GM23338 (cell line): ENCODE measurements around the gene NINJ2. TPM values are rescaled to one million over a fixed set of nuclear protein-coding genes. Genes with fewer than 3 reads are reported as not detected.

Experiments
- ATAC-seq: fragments of 200-7000 bp; cut with Tn5 transposase; 3 replicates; pipeline ENCODE4 v1.9.1; 2020
- DNase-seq: peaks from one replicate; pipeline ENCODE4 v3.0.0-alpha.2; 2015; ENCODE audit warnings: low spot score
- H2AFZ ChIP-seq: fragments of 200-600 bp; sonication (generic); 2 replicates; pipeline ENCODE4 v1.8.0; 2016; ENCODE audit warnings: antibody characterized with exemption, mild to moderate bottlenecking, moderate library complexity
- H3F3A ChIP-seq: fragments of 200-600 bp; sonication (generic); replicated peaks from 2 replicates; pipeline ENCODE4 v1.8.0; 2017; ENCODE audit warnings: antibody characterized with exemption, mixed run types, low read depth
- H3K27ac ChIP-seq: fragments of 200-600 bp; sonication (generic); 2 replicates; pipeline ENCODE4 v1.6.1; 2016; ENCODE audit warnings: low read depth
- H3K27me3 ChIP-seq: fragments of 200-600 bp; sonication (generic); 2 replicates; pipeline ENCODE4 v1.8.0; 2016; ENCODE audit warnings: mild to moderate bottlenecking, mixed run types, moderate library complexity; ENCODE audit not compliant: insufficient read depth
- H3K36me3 ChIP-seq: fragments of 200-600 bp; sonication (generic); 2 replicates; pipeline ENCODE4 v1.8.0; 2016; ENCODE audit warnings: mild to moderate bottlenecking; ENCODE audit not compliant: insufficient read depth
- H3K4me1 ChIP-seq: fragments of 200-600 bp; sonication (generic); 2 replicates; pipeline ENCODE4 v1.8.0; 2016; ENCODE audit warnings: mild to moderate bottlenecking, moderate library complexity; ENCODE audit not compliant: insufficient read depth
- H3K4me2 ChIP-seq: fragments of 200-600 bp; sonication (generic); 2 replicates; pipeline ENCODE4 v1.7.1; 2017; ENCODE audit warnings: mixed run types
- H3K4me3 ChIP-seq: fragments of 200-600 bp; sonication (generic); 2 replicates; pipeline ENCODE4 v1.6.1; 2016; ENCODE audit warnings: mixed run types
- H3K79me2 ChIP-seq: fragments of 200-600 bp; sonication (generic); replicated peaks from 2 replicates; pipeline ENCODE4 v1.8.0; 2017; ENCODE audit warnings: mild to moderate bottlenecking; ENCODE audit not compliant: insufficient read depth
- H3K9me2 ChIP-seq: fragments of 200-600 bp; sonication (generic); 2 replicates; pipeline ENCODE4 v1.8.0; 2017; ENCODE audit not compliant: insufficient read depth
- H4K20me1 ChIP-seq: fragments of 200-600 bp; sonication (generic); replicated peaks from 2 replicates; pipeline ENCODE4 v1.8.0; 2017; ENCODE audit warnings: mild to moderate bottlenecking; ENCODE audit not compliant: insufficient read depth
- H3K27ac Mint-ChIP-seq: 2 replicates; pipeline ENCODE4 v1.8.0; 2020; ENCODE audit warnings: inconsistent platforms, mild to moderate bottlenecking, moderate library complexity, mixed read lengths
- H3K27me3 Mint-ChIP-seq: 3 replicates; pipeline ENCODE4 v1.8.0; 2022; ENCODE audit warnings: low read depth, mild to moderate bottlenecking, moderate library complexity, mixed read lengths, inconsistent platforms; ENCODE audit not compliant: insufficient read depth, poor library complexity
- H3K36me3 Mint-ChIP-seq: 3 replicates; pipeline ENCODE4 v1.8.0; 2021; ENCODE audit warnings: low read depth, mild to moderate bottlenecking, inconsistent platforms, moderate library complexity, mixed read lengths
- H3K4me1 Mint-ChIP-seq: 3 replicates; pipeline ENCODE4 v1.8.0; 2020; ENCODE audit warnings: mild to moderate bottlenecking, inconsistent platforms, mixed read lengths
- H3K4me3 Mint-ChIP-seq: 3 replicates; pipeline ENCODE4 v1.8.0; 2021; ENCODE audit warnings: moderate library complexity, mild to moderate bottlenecking, inconsistent platforms, mixed read lengths
- H3K9me3 Mint-ChIP-seq: 3 replicates; pipeline ENCODE4 v1.8.0; 2020; ENCODE audit warnings: moderate library complexity, mild to moderate bottlenecking, inconsistent platforms, mixed read lengths
- EZH2 ChIP-seq: fragments of 200-600 bp; sonication (generic); IDR thresholded peaks from one replicate; pipeline ENCODE4 v1.8.0; 2017; ENCODE audit warnings: antibody characterized with exemption, mild to moderate bottlenecking, low read depth; ENCODE audit not compliant: unreplicated experiment
- JUNB ChIP-seq: IDR thresholded peaks from one replicate; pipeline ENCODE4 v1.6.1; 2016; ENCODE audit warnings: antibody characterized with exemption; ENCODE audit not compliant: unreplicated experiment
- NANOG ChIP-seq: IDR thresholded peaks from 2 replicates; pipeline ENCODE4 v1.6.1; 2016; ENCODE audit warnings: antibody characterized with exemption, borderline replicate concordance
- POLR2AphosphoS5 ChIP-seq: IDR thresholded peaks from 2 replicates; pipeline ENCODE4 v1.6.1; 2016; ENCODE audit warnings: antibody characterized with exemption, low read depth
- STAT1 ChIP-seq: IDR thresholded peaks from one replicate; pipeline ENCODE4 v1.6.1; 2016; ENCODE audit warnings: antibody characterized with exemption; ENCODE audit not compliant: unreplicated experiment
- ZNF114 ChIP-seq: fragments of 250-450 bp; sonication (Bioruptor Pico); IDR thresholded peaks from 2 replicates; pipeline ENCODE4 v1.5.0; 2020; ENCODE audit warnings: mild to moderate bottlenecking, moderate library complexity
- ZNF331 ChIP-seq: fragments of 250-450 bp; sonication (Bioruptor Pico); IDR thresholded peaks from 2 replicates; pipeline ENCODE4 v1.5.0; 2020; ENCODE audit warnings: low read depth, mild to moderate bottlenecking, moderate library complexity
- polyA plus RNA-seq: library from polyadenylated mRNA; unstranded; fragments of >200 nt; fragmentation: Nextera tagmentation; extraction: Ambion mirVana; gene quantifications from 2 replicates; pipeline ENCODE4 v1.2.1, GENCODE V29; 2016
- total RNA-seq: library from RNA; depleted of rRNA; stranded (reverse); fragments of >200 nt; shearing (Covaris generic); gene quantifications from 2 replicates; pipeline ENCODE4 v1.2.3, GENCODE V29; 2014
- TF ChIP-seq, protein P1 (sequence below): IDR thresholded peaks from one replicate; pipeline ENCODE4 v1.6.1; 2018; ENCODE audit warnings: antibody characterized with exemption; ENCODE audit not compliant: unreplicated experiment
- TF ChIP-seq, protein P2 (sequence below): fragments of 250-450 bp; sonication (Bioruptor Pico); IDR thresholded peaks from 2 replicates; pipeline ENCODE4 v1.5.0; 2020; ENCODE audit warnings: mild to moderate bottlenecking, moderate library complexity

NINJ2 gene
- total and polyA plus RNA-seq, 2 experiments from 2014 or later, result 0.94 to 2.6 TPM

DNA sequence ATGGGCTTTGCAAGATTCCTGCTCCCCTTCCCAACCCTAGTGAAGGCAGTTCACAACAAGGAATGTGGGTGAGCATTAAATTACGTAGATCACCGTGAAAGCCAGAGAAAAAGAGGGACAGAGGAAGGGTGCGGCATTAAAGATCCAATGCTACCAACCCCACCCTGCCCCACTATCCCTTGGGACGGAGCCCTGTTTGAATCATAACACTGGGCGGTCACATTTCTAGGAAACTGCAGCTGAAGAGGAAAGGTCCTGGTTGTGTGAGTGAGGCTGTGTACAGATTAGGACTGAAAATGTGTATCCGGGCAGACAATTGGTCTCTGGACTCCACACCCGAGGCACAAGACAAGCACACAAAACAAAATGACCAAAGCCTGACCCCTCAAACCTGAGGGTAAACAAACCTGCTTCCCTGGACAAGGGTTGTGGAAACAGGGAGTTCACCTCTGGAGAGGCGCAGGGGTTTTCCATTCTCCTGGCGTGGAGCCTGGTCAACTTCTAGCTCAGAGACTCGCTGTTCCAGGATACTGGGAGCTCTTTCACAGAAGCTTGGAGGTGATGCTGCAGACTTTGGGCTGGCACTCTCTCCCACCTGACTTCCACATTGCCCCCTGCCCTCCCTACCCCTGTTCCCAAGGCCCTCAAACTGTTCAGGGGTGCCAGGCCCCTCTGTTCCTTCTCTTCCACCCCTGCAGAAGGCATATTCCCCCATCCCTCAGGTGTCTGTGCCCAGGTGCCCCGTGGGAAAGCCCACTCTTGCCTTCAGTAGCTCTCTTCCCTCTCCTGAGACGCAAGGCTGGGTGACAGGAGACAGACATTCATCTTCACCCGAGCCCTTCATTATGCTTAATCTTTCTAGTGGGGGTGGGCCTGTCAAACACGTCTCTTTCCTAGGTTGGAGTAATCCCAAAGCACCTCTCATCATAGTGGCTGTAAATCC is 16.5 kb downstream of the NINJ2 start:
- no peak for ATAC-seq
- no peak overlapping the region for H3K4me3 Mint-ChIP-seq

DNA sequence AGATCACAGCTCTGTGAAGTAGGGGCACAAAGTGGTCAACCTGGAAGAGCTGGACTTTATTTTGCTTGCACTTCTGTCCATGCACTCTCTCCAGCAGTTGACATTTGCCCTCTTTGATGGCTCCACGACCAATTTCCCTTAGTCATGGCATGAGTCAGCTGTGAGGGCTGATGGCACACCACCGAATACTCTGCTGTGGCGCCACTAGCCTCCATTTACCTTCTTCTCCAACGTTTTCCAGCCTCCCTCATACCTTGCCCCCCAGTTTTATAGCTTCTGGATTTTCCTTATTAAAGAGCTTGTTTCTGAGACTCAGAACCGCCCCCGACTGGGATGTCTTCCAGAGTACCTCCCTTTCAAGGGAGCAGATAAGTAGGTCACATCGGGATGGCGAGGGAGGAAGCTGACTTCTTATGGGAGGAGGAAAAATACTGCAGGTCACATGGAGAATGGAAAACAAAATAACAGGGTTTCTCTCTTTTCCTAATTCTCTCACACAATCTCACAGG is 17.6 kb downstream of the NINJ2 start:
- no peaks in the 10 kb centered on the region for H3K79me2 ChIP-seq
- Mint-ChIP-seq H3K9me3 (no peaks in the 10 kb centered on the region), H3K36me3 (no peaks in the 10 kb centered on the region), H3K27ac (0 out of 2 replicates have a peak overlapping the region, but pooled peaks have one; percentile 53), H3K4me1 (peaks cover 11% of the 10 kb centered on the region; the same call in 2 of the 3 replicates), H3K27me3 (peaks cover 5% of the 10 kb centered on the region), H3K4me3 (no peak overlapping the region)
- H3K27me3 ChIP-seq, result no peaks in the 10 kb centered on the region
- no peaks in the 10 kb centered on the region for H3K9me2 ChIP-seq
- H3K36me3 ChIP-seq, result no peaks in the 10 kb centered on the region
- DNase-seq (no peak), ATAC-seq (no peak)
- H3K27ac ChIP-seq, result no peak overlapping the region
- H3F3A ChIP-seq, result peaks cover 7% of the 10 kb centered on the region; the same call in 1 of the 2 replicates
- no peak overlapping the region for H2AFZ ChIP-seq
- H3K4me2 ChIP-seq, result no peak overlapping the region
- no peaks in the 10 kb centered on the region for H4K20me1 ChIP-seq
- peaks cover 4% of the 10 kb centered on the region; the same call in 1 of the 2 replicates for H3K4me1 ChIP-seq
- TF ChIP-seq, protein P1, sequence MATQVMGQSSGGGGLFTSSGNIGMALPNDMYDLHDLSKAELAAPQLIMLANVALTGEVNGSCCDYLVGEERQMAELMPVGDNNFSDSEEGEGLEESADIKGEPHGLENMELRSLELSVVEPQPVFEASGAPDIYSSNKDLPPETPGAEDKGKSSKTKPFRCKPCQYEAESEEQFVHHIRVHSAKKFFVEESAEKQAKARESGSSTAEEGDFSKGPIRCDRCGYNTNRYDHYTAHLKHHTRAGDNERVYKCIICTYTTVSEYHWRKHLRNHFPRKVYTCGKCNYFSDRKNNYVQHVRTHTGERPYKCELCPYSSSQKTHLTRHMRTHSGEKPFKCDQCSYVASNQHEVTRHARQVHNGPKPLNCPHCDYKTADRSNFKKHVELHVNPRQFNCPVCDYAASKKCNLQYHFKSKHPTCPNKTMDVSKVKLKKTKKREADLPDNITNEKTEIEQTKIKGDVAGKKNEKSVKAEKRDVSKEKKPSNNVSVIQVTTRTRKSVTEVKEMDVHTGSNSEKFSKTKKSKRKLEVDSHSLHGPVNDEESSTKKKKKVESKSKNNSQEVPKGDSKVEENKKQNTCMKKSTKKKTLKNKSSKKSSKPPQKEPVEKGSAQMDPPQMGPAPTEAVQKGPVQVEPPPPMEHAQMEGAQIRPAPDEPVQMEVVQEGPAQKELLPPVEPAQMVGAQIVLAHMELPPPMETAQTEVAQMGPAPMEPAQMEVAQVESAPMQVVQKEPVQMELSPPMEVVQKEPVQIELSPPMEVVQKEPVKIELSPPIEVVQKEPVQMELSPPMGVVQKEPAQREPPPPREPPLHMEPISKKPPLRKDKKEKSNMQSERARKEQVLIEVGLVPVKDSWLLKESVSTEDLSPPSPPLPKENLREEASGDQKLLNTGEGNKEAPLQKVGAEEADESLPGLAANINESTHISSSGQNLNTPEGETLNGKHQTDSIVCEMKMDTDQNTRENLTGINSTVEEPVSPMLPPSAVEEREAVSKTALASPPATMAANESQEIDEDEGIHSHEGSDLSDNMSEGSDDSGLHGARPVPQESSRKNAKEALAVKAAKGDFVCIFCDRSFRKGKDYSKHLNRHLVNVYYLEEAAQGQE, result no peak
- no peak for TF ChIP-seq ZNF114 (CRISPR knock-in tag)
- no peak for TF ChIP-seq POLR2AphosphoS5
- TF ChIP-seq STAT1, result no peak
- no peak for TF ChIP-seq ZNF331 (CRISPR knock-in tag)
- TF ChIP-seq, protein P2, sequence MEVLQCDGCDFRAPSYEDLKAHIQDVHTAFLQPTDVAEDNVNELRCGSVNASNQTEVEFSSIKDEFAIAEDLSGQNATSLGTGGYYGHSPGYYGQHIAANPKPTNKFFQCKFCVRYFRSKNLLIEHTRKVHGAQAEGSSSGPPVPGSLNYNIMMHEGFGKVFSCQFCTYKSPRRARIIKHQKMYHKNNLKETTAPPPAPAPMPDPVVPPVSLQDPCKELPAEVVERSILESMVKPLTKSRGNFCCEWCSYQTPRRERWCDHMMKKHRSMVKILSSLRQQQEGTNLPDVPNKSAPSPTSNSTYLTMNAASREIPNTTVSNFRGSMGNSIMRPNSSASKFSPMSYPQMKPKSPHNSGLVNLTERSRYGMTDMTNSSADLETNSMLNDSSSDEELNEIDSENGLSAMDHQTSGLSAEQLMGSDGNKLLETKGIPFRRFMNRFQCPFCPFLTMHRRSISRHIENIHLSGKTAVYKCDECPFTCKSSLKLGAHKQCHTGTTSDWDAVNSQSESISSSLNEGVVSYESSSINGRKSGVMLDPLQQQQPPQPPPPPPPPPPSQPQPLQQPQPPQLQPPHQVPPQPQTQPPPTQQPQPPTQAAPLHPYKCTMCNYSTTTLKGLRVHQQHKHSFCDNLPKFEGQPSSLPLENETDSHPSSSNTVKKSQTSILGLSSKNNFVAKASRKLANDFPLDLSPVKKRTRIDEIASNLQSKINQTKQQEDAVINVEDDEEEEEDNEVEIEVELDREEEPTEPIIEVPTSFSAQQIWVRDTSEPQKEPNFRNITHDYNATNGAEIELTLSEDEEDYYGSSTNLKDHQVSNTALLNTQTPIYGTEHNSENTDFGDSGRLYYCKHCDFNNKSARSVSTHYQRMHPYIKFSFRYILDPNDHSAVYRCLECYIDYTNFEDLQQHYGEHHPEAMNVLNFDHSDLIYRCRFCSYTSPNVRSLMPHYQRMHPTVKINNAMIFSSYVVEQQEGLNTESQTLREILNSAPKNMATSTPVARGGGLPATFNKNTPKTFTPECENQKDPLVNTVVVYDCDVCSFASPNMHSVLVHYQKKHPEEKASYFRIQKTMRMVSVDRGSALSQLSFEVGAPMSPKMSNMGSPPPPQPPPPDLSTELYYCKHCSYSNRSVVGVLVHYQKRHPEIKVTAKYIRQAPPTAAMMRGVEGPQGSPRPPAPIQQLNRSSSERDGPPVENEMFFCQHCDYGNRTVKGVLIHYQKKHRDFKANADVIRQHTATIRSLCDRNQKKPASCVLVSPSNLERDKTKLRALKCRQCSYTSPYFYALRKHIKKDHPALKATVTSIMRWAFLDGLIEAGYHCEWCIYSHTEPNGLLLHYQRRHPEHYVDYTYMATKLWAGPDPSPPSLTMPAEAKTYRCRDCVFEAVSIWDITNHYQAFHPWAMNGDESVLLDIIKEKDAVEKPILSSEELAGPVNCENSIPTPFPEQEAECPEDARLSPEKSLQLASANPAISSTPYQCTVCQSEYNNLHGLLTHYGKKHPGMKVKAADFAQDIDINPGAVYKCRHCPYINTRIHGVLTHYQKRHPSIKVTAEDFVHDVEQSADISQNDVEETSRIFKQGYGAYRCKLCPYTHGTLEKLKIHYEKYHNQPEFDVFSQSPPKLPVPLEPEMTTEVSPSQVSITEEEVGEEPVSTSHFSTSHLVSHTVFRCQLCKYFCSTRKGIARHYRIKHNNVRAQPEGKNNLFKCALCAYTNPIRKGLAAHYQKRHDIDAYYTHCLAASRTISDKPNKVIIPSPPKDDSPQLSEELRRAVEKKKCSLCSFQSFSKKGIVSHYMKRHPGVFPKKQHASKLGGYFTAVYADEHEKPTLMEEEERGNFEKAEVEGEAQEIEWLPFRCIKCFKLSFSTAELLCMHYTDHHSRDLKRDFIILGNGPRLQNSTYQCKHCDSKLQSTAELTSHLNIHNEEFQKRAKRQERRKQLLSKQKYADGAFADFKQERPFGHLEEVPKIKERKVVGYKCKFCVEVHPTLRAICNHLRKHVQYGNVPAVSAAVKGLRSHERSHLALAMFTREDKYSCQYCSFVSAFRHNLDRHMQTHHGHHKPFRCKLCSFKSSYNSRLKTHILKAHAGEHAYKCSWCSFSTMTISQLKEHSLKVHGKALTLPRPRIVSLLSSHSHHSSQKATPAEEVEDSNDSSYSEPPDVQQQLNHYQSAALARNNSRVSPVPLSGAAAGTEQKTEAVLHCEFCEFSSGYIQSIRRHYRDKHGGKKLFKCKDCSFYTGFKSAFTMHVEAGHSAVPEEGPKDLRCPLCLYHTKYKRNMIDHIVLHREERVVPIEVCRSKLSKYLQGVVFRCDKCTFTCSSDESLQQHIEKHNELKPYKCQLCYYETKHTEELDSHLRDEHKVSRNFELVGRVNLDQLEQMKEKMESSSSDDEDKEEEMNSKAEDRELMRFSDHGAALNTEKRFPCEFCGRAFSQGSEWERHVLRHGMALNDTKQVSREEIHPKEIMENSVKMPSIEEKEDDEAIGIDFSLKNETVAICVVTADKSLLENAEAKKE, result no peak
- no peak for TF ChIP-seq JUNB
- TF ChIP-seq NANOG, result no peak
- no peak overlapping the region for H3K4me3 ChIP-seq

More for the DNA sequence above, 16.5 kb downstream of the NINJ2 start:
- H3K4me1 Mint-ChIP-seq, result peaks cover 11% of the 10 kb centered on the region; the same call in 2 of the 3 replicates
- DNase-seq, result no peak
- H3K27me3 ChIP-seq, result no peaks in the 10 kb centered on the region
- no peak overlapping the region; the same call in 1 of the 2 replicates for H2AFZ ChIP-seq
- no peaks in the 10 kb centered on the region for H3K36me3 ChIP-seq
- no peaks in the 10 kb centered on the region for H4K20me1 ChIP-seq
- no peaks in the 10 kb centered on the region for H3K9me3 Mint-ChIP-seq
- H3K27me3 Mint-ChIP-seq, result peaks cover 5% of the 10 kb centered on the region
- no peak overlapping the region for H3K27ac Mint-ChIP-seq
- H3K27ac ChIP-seq, result no peak overlapping the region
- H3K36me3 Mint-ChIP-seq, result no peaks in the 10 kb centered on the region
- no peak for TF ChIP-seq STAT1
- no peak for TF ChIP-seq NANOG
- TF ChIP-seq EZH2, result no peak
- no peaks in the 10 kb centered on the region for H3K79me2 ChIP-seq
- H3K4me3 ChIP-seq, result no peak overlapping the region
- H3F3A ChIP-seq, result peaks cover 7% of the 10 kb centered on the region; the same call in 1 of the 2 replicates
- H3K4me1 ChIP-seq, result peaks cover 4% of the 10 kb centered on the region; the same call in 1 of the 2 replicates
- H3K4me2 ChIP-seq, result no peak overlapping the region
- no peaks in the 10 kb centered on the region for H3K9me2 ChIP-seq
